Stimulated activated CD4-positive, alpha-beta T cell treated with anti-CD3 and anti-CD28 coated beads, Interleukin-2, amount 100 ng/mL, for 48 hours (primary cell): ENCODE data around the gene PIP5K1C.

Source experiments
- DNase-seq, 2 donors: peaks; one replicate each; pipeline ENCODE4 v3.0.0-alpha.2; 2020

The PIP5K1C gene

DNA sequence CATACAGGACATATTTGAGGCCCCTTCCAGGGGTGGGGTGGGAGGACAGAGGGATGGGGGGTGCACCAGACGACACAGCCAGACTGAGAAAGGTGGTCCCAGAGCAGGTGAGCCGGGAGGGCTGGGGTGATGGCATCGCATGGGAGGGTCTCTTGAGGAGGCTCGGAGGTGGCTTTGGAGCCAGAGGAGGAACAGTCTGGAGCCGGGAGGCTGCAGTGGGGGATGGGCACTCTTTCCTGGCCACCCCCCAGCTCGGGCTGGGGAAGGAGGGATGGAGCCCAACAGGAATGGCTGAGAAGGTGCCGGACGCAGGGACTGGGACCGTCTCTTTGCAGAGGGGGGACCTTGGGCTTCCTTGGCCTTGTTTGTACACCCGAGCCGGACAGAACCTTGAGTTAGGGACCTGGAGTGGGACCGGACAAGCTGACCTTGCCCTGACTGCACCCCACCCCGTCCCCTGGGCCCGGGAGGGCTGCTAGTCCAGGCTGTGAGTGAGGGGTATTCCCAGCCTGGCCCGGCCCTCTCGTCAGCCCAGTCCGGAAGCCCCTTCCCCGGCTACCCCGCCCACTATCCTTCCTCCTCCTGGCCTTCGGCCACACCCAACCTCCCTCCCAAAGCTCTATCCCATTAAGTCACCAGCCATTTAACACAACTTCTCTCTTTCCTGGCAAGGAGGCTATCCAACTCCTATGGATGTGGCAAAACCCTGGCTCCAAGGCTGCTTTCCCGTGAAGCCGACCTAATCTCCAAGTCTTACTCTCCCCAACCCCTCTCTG is 92.8 kb downstream of the PIP5K1C start:
- DNase-seq = no peak

GRCh38 chr19:3606690-3607289 is 93.5 kb downstream of the PIP5K1C start, which contains the start of gene TBXA2R:
TSS of gene TBXA2R (minus strand) at chr19:3606875. CDS start at chr19:3600634, 6,241 bp downstream.
- peak; percentile 53 to 62 for DNase-seq

DNA sequence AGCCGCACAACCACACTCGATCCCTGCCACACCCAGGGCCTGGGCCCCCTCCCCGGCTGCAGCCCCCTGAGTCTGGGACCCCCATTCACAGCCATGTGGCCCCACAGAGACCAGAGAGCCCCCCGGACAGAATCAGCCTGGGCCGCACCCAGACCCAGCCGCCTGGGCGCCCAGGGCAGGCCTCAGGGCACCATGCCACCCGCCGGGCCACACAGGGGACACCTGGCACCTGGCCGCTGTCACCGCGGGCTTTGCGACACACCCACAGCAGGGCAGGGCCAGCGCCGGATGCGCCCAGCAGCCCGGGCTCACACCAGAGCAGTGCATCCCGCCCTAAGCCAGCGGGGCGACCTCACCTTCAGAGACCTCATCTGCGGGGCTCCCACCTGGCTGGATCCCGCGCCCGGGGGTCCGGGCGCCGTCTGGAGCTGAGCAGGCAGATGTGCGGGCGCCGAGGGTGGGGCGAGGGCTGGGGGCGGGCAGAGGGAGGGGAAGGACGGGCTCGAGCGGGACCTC is 94.0 kb downstream of the PIP5K1C start:
- no peak for DNase-seq

- DNase-seq = no peak
These were observed 94.5 kb downstream of the PIP5K1C start for GRCh38 chr19:3605770-3606169.

- no peak for DNase-seq
These were observed 94.9 kb downstream of the PIP5K1C start for GRCh38 chr19:3605361-3605760.

DNA sequence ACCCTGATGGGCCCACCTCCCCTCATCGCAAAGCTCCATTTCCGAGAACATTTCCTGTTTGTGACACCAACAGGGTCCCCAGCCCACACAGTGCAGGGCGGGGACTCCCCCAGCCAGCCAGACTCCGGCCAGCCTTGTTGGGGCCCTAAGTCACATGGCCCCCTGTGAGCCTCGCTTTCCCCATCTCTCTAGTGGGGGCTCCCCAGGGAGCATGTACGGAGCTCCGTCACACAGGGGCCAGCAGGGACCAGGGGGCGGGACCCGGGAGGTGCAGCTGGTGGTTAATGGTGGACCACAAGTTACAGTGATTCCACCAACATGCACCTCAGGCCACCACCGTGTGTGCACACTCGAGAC is 95.3 kb downstream of the PIP5K1C start:
- no peak for DNase-seq

- DNase-seq = no peak
These were observed 95.9 kb downstream of the PIP5K1C start for GRCh38 chr19:3604227-3604986.

DNA sequence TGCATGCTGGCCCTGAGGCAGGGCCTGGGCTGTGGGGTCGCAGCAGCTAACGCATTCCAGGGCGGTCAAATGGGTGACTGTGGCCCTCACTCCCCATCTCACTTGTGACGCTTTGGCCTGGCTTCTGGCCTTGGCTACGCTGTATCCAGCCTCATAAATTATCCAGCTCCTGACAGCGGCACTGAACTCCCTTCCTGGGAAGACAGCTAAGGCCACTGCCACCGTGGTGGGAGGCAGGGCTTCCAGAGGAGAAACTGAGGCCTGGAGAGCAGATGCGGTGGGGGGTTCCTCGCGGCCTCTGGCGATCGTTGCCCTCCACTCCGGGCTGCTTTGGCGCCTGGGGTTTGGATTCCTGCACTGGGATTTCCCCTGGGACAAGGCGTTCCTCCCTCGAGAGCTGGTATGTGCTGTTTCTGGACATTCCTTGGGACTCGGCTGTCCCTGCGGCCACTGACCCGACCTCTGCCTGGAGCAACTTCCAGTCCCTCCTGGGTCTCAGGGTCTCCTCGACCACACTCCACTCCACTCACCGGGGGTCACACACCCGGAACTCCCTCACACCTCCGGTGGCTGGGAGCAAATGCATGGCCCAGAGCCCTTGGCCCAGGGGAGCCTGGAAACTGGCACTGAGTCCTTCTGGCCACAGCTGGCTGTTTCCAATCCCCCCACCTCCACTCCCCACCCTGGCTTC is 97.0 kb downstream of the PIP5K1C start:
- DNase-seq = no peak

- DNase-seq = no peak
These were observed 99.2 kb downstream of the PIP5K1C start for GRCh38 chr19:3601021-3601420.

DNA sequence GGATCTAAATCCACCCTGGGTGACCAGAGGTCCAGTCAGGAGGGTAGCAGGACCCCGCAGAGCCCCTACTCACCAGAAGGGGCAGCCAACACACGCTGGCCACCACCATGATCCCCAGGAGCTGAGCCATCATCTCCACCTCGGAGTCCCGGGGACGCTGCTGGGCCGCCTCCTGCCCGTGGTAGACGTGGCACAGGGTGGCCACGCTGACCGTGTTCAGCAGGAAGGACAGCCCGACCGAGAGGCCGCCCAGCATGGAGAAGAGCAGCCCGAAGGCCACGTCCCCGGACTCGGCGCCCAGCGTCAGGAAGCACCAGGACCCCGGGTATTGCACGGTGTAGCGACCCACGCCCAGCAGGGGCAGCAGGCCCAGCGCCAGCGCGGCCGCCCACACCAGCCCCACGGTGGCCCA is 100.5 kb downstream of the PIP5K1C start:
- no peak for DNase-seq

DNA sequence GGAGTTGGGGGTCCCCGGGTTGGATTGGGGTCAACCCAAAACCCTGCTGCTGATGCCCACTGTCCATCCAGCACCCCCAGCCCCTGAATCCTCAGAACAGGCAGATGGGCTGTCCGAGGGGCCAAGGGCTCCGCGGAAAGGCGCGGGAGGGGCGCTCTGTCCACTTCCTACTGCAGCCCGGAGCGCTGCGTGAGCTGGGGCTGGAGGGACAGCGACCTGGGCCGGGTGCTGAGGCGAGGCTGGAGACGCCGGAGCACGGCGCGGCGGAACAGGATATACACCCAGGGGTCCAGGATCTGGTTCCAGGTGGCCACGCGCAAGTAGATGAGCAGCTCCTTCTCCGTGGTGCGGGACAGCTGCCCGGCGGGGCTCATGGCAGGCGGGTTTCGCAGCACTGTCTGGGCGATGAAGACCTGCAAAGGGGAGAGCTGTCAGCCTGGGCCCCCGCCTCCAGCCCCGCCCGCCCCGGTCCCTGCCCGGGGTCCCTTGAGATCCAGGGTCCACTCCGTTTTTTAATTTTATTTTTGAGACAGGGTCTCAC is 104.7 kb downstream of the PIP5K1C start:
- DNase-seq = no peak

GRCh38 chr19:3593156-3593555 is 107.1 kb downstream of the PIP5K1C start:
- DNase-seq = no peak

- no peak for DNase-seq
These were observed 108.2 kb downstream of the PIP5K1C start for GRCh38 chr19:3591876-3592613.

- DNase-seq = no peak
These were observed 109.1 kb downstream of the PIP5K1C start for GRCh38 chr19:3590991-3591659.

GRCh38 chr19:3589949-3590348 is 110.3 kb downstream of the PIP5K1C start:
- DNase-seq = no peak

GRCh38 chr19:3589439-3589838 is 110.8 kb downstream of the PIP5K1C start:
- no peak for DNase-seq

GRCh38 chr19:3586707-3587346 is 113.4 kb downstream of the PIP5K1C start:
- no peak for DNase-seq

DNA sequence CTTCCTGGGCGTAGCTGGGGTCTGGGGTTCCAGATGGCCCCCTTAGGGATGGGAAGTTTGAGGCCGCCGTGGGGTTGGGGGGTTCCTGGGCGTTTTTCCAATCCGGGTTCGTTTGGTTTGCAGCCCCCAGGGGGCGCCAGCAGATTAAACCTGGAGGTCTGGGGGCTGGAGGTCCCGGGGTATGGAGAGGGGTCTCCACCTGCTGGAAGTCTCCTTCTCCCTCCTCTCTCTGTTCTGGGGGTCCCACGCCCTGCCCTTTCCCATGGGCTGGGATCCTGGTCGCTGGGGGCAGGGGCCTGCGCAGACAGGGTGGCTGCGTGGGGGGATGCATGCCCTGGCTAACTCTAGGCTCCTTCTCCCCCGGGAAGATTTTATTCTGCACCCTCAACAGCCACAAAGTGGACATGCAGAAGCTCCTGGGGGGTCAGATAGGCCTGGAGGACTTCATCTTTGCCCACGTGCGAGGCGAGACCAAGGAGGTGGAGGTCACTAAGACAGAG is 114.1 kb downstream of the PIP5K1C start:
- DNase-seq = peak; percentile 44 to 51

GRCh38 chr19:3585301-3586126 is 114.8 kb downstream of the PIP5K1C start, which contains the start of gene GIPC3:
TSS of gene GIPC3 (plus strand) at chr19:3585478. CDS start at chr19:3585598, 120 bp downstream.
- DNase-seq = no peak
